Stimulated activated CD8-positive, alpha-beta memory T cell treated with anti-CD3 and anti-CD28 coated beads, Interleukin-15, amount 100 ng/mL, for 1 hour (primary cell): Measurements from ENCODE around the gene CATSPER3.

Experiments used
- DNase-seq: peaks from one replicate; pipeline ENCODE4 v3.0.0-alpha.2; 2020; ENCODE audit warnings: low read depth

Gene CATSPER3

DNA sequence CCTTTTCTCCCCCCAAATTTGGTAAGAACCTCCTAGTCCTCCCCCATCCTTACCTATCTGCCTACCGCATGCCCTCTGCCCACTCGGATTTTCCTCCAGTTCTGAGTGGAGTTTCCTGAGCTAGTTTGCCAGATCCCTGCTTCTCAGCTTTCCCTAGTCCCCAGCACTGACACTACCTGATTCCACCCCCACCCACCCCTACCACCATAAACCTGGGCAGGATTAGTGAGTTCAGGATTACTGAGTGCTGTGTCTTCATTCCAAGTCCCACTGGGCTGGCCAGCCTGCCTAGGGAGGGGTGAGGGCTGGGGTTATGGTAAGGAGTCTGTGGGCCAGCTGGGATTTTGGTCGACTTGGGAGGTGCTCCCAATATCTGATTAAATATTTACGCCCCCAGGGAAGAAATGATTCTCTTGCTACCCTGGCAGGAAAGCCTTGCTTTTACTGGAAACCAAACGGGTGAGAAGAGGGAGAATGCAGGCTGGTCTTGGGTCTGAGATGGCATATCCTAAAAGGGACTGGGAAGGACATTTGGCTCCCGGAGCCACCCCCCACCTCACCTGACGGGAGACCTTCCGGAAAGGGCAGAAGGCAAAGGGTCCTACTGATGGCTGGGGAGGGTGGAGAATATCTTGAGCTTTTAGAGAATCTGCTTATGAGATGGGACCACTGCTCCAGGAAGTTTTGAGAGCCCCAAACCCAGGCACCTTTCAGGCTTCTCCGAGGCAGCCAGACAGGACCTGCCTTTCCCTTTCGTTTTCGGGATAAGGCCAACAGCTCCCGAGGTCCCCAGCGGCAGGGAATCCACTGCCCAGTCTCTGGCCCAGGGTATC, 62.6 kb downstream of the CATSPER3 start:
- no peak for DNase-seq

DNA sequence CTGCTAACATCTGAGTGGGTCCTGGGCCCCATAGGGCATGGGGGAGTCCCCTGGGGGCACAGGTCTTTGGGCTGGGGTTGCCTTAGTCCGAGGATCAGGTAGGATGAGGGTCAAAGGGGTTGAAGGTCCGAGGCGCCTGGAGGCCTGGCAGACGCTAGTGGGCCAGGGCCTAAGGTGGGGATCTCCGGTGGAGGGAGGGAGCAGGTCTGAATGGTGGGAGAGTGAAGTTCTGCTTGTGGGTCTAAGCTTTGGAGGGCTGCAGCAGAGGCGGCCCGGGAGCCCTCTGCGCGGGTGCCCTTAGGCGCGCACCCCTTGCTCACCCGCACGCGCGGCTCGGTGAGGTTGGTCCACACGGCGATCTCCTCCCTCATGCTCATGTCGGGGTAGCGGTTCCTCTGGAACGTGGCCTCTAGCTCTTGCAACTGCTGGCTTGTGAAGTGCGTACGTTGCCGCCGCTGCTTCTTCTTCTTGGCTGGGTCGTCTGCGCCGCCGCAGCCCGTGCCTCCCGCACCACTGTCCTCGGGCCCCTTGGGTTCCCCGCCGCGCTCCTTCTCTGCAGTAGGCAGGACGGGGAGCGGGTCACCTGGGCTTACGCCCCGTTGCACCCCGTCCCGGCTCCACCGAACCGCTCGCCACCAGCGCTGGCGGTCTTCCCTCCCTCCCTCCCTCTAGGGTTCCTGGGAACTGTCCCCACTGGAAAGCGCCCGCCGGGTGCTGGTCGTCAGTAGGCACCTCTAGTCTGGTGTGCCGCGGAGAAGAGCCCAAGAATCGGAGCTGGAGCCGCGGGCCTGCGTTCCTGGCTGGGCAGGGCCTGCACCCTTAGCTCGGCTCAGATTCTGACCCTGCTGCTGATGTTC, 63.5 kb downstream of the CATSPER3 start:
- no peak for DNase-seq

- DNase-seq = no peak
Measured at GRCh38 chr5:135031813-135032694, 64.3 kb downstream of the CATSPER3 start.

GRCh38 chr5:135032695-135032998, 64.9 kb downstream of the CATSPER3 start:
- no peak for DNase-seq

GRCh38 chr5:135032999-135033861, 65.5 kb downstream of the CATSPER3 start:
- no peak for DNase-seq

DNA sequence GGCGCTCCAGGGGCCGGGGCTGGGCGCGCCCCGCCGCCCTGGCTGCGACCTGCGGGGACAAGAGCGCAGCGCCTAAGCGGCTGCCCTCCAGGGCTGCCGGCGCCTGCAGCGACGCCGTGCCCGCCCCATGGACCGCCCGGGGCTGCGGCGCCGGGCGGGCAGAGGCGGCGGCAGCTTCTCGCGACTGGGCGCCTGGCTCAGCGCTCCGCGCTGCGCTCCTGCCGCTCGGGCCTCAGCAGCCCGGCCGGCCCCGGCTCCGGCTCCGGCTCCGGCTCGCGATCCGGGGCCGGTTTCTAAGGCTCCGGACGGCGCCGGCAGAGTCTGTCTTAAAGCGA, 66.2 kb downstream of the CATSPER3 start, which contains the start of gene PITX1:
TSS of gene PITX1 (minus strand) at position 328 of the 335 bp plus-strand sequence. CDS start 347 bp downstream, outside the sequence.
- no peak for DNase-seq

DNA sequence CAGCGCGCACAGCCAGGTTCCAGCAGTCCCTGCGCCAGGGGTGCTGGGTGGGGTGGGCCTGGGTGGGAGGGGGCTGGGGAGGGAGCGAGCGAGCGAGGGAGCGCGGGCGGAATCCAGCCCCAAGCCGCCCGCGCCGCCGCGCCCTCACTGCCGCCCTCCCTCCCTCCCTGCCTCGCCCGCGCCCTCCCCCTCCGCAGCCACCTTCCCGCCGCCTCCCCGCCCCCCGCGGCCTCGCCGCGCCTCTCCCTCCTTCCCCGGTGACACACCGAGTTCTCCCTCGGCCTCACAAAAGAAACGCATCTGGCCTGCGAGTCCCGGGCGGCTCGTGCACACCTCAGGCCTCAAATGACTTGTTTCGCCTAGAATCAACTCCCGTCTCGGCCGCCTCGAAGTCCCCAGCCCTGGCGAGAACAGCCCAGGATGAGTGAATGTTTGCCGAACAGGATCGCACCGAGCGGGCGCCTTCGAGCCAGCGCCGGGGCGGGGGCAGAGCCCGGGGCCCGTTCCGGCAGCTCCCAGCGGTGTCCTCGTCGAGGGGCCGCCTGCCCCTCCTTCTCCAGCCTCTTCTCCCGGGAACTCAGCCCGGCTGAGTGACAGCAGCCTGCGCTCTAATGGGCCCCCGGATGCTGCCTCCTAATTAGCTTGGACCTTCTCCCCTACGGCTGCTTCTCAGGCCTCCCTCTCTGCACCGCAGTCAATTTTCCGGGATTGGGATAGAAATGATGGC, 66.7 kb downstream of the CATSPER3 start:
- no peak for DNase-seq

DNA sequence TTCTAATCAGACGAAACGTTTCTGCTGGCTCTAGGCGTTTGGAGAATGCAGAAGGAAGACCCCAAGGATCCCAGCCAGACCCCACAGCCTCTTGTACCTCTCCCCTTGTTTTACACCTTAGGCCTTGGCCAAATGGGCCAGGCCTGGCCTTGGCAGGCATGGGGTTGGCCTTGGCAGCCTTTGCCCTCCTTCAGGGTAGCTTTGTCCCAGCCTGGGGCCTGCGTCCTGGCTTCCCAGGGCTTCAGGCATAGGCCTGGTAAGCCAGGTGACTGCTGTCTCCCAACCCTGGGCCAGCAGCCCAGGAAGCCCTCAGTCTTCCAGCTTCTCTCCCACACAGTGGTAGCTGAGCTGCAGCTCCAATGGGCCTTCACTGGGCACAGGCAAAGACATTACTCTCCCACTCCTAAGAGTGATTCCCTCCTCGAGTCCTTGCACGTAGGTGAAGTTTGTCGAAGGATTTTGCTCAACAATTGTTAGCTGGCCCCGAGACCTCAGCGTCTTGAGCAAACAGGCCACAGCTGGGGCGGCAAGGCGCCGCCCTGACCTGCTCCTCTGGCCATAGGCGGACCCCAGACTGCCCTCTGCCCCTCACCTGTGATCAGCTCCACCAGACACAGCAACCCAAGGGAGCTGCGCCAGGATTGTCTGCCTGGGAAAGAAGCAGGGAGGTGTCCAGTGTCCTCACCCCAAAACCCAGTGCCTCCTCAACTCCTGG, 67.4 kb downstream of the CATSPER3 start:
- no peak for DNase-seq

DNA sequence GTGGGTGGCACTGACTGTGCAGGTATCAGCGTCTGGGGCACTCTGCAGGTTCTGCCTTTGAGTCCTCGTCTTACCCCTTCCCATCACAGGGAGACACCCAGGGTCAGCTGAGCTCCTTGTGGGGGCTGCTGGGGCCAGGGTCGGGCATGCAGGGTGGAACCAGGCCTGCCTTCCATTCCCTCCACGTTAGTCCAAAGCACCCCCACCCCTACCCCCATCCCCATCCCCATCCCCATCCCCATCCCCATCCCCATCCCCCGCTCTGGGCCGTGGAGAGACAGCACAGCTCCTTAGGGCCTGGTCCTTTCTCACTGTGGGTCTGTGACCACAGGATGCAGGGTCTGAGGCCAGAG, 67.9 kb downstream of the CATSPER3 start:
- no peak for DNase-seq

GRCh38 chr5:135036405-135036804, 68.7 kb downstream of the CATSPER3 start:
- DNase-seq = no peak

GRCh38 chr5:135037519-135038204, 70.0 kb downstream of the CATSPER3 start:
- DNase-seq = no peak

- no peak for DNase-seq
Measured at GRCh38 chr5:135038205-135038812, 70.6 kb downstream of the CATSPER3 start.

DNA sequence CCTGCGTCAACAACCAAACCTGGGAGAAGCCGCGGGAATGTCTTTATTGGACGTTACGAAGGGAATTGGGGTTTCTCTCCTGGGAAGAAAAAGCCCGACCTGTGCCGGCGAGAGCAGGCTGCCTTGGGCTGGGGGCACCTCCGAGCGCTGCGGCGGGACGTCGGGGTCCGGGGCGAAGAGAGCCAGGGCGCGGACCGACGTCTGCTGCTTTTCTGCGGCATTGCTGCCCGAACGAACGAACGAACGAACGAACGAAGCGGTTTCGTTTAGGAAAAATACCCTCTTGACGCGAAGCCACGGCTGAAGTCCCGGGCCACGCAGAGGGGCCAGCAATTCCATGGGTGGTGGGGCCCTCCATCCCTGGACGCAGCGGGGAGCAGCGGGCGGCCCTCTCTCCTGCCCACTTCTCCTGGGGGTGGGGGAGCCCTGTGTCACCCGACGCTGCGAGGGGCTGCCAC, 71.1 kb downstream of the CATSPER3 start:
- DNase-seq = no peak

GRCh38 chr5:135039271-135040033, 71.7 kb downstream of the CATSPER3 start:
- no peak for DNase-seq

DNA sequence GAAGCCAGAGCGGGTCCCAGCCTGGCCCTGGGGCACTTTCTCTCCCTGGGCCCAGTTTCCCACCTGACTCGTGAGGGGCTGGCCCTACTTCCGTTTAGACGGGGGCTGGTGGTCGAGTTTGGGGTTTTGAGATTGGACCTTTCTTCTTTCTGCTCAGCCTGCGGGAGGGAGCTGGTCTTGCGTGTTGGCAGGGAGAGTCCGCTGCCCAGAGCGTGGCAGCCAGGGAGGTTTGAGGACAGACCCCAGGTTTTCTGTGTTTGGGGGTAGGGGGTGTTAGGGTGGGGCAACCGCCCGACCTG, 72.3 kb downstream of the CATSPER3 start:
- DNase-seq = no peak

DNA sequence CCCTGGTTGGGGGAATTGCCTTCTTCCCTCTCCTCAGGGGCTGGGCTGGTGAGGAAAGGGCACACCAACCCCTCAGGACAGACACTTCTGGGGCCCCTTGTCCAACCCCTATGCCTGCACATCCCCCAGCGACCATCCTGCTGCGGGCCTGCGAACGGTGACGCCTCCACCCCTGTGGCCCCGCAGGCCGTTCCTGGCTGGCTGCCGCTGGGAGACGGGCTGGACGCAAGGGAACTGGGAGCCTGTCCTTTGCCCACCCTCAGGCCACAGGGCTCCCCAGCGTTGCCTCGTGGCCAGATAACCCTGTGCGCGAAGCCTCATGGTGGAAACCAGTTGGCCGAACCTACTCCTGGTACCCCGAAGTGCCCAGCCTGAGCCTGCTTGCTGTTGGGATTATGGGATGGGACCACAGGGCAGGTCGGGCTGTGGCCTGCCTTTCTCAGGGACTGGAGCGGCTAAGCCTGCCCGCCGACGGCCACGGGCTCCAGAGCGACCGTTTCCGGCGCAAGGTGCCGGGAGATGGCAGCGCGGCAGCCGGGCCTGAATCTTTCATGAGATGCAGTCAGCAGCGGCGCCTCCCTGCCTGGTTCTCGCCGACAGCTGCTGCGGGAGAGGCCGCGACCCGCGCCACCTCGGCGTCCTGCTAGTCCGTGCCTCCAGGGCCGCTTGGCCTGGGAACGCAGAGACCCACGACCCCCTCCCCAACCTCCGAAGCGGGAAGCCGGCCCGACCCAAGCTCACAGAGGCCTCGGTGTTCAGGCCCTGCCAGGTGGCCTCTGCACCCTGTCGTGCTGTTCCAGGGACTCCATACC, 72.8 kb downstream of the CATSPER3 start:
- DNase-seq = no peak

GRCh38 chr5:135041145-135041587, 73.5 kb downstream of the CATSPER3 start:
- no peak for DNase-seq
